Prostate gland (tissue), 2 donors: Measurements from ENCODE around the gene RAB1B.

Experiments
- CTCF ChIP-seq, 4 experiments: fragments of 200-600 bp in 2 of 4; fragments of 450-650 bp in 2 of 4; sonication (generic) in 2 of 4; IDR thresholded peaks; 1 replicate in 3 of 4; 2 replicates in 1 of 4; pipeline ENCODE4 v1.5.1; 2016 to 2019; ENCODE audit warnings: antibody characterized with exemption in 4 of 4, mild to moderate bottlenecking in 2 of 4, moderate library complexity in 2 of 4
- POLR2A ChIP-seq: fragments of 450-650 bp; IDR thresholded peaks from one replicate; pipeline ENCODE4 v1.6.1; 2016; ENCODE audit warnings: antibody characterized with exemption, mild to moderate bottlenecking
- POLR2AphosphoS5 ChIP-seq: sonication (generic); formaldehyde crosslinking; IDR thresholded peaks from one replicate; pipeline ENCODE4 v1.6.1; 2017; ENCODE audit warnings: antibody characterized with exemption

- no peak for TF ChIP-seq CTCF (IDR thresholded peaks at IDR 0.05)
- no peak for TF ChIP-seq POLR2A
- no peak for TF ChIP-seq POLR2AphosphoS5
Measured at GRCh38 chr11:66261578-66261977, 6.9 kb upstream of the RAB1B start.
